HuH-7 (cell line): ENCODE data around the gene E2F4.

ENCODE experiments used
- DNase-seq: peaks from one replicate; pipeline ENCODE4 v3.0.0; 2011; ENCODE audit warnings: low spot score

E2F4 gene

DNA sequence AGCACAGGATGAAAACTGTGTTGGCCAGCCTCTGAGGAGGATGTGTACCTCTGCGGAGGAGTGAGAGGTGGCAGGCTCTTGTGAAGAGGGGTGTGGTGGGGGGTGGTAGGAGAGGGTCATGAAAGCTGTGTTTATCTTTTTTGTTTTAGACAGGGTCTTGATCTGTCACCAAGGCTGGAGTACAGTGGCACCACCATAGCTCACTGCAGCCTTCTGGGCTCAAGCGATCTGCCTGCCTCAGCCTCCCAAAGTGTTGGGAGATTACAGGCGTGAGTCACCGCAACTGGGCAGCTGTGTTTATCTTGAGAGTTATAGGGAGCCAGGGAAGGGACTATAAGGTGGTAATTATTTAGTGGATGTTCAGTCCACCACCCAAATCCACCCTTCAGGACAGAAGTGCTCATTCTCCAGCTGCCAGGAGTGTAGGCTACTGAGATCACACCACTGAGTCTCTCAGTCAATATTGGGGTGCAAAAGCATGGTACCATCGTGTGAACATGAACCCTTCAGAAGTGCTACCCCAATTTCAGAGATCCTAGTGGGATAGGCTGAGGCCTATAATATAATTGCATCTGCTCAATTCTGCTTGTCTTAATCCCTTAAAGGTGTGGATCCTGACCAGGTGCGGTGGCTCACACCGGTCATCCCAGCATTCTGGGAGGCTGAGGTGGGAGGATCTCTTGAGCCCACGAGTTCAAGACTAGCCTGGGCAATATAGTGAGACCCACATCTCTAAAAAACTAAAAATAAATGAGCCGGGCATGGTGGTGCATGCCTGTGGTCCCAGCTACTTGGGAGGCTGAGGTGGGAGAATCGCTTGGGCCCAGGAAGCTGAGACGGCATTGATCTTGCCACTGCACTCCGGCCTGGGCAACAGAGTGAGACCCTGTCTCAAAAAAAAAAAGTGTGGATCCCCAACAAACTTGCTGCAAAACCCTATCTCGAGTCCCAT lies 1.2 kb upstream of the E2F4 start:
- no peak for DNase-seq

DNA sequence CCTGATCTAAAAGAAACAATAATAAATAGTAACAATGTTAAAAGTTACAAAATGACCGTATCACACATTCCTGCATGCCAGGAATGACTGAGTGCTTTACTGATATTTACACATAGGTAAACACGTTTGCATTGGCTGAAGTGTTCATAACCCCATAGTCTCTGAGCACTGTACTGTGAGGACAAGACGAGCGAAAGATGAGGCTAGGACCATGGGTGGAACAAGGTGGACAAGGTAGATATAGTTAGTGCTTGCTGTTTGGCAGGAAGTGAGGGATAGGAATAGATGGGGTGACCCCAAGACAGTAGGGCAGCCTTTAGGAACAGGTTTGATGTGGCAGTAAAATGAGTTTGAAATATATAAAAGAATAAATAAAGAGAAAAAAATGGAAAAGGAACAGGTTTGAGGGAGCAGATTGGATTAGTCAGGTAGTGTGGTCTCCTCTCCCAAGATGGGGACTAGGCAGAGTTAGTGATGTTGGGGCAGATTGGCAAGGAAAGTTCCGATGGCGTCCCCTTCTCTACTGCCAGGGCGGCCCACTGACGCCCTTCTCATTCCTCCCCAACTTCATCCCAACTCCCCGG lies 452 bp upstream of the E2F4 start:
- DNase-seq, result no peak

DNA sequence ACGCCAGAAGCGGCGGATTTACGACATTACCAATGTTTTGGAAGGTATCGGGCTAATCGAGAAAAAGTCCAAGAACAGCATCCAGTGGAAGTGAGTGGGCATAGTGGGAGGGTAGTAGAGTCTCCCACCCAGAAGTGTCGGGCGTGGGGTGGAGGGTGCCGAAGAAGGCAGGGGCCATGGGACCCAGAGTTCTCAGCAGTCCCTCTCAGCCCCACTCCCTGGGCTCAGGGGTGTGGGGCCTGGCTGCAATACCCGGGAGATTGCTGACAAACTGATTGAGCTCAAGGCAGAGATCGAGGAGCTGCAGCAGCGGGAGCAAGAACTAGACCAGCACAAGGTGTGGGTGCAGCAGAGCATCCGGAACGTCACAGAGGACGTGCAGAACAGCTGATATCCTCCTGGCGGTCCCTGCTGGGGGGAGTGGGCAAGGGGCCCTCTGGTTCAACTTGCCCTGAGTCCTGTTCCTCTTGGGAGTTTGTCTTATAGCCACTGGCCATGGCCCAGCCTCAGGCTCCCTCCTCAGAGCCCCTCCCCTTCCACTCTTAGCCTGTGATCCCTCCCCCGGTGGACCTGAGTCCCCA lies 916 bp downstream of the E2F4 start:
- no peak for DNase-seq

DNA sequence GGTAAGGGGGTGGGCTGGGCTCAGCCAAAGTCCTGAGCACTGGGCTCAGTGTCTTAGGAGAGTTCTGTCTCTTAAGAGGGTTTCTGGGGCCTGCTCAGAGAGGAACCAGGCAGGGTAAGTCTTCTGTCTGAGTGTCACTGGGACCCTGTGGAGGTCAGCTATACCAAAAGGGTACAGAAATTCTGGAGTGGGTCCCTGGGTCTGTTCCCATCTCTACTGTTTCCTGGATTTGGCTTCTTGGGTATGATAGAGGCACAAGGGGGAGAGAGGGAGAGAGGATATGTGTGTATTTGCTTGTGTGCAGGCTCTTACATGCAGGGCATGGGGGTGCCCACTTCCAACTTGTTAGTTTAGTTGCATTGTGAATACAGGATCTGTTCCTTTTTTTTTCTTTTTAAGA lies 1.6 kb downstream of the E2F4 start:
- DNase-seq, result no peak

DNA sequence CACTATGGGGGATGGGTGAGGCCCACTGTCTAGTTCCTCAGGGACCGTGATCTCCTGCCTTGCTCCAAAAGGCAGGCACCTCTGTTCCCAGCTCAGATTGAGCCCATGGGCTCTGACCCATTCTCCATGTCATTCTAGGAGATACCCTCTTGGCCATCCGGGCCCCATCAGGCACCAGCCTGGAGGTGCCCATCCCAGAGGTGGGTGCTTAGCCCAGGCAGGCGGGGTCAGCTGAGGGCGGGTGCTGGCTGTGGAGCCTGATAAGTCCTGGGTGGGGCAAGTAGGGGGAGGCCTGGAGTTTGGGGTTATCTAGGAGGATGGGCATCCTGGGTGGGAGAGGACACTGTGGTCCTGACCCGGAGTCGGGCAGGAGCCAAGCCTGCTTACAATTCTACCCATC lies 2.3 kb downstream of the E2F4 start:
- no peak for DNase-seq

DNA sequence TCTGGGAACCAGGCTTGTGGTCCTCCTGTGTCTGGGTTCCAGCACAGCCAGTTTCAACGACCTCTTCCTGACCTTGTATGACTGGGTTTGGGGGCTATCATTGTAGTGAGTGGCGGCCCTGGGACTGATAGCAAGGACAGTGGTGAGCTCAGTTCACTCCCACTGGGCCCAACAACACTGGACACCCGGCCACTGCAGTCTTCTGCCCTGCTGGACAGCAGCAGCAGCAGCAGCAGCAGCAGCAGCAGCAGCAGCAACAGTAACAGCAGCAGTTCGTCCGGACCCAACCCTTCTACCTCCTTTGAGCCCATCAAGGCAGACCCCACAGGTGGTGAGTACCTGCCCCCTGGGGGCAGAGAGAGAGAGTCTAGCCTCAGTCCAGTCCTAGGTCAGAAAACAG lies 3.7 kb downstream of the E2F4 start:
- DNase-seq, result no peak

DNA sequence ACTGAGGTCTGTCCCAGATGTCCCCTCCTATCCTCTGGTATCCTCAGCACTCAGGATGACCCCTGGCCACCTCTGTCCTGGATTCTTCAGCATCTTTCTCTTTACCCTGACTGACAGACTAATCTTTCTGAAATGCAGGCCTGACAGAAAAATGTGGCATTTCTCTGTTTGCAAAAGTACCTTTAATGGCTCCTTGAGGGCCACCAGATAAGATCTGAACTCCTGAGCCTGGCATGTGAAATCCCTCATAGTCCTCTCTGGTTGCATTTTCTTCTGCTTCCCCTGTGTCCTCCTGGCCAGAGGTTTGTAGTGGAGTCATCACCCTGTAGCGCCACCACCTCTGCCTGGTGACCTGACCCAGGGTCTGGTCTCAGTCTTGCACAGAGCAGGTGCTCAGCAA lies 4.9 kb downstream of the E2F4 start:
- DNase-seq, result no peak

DNA sequence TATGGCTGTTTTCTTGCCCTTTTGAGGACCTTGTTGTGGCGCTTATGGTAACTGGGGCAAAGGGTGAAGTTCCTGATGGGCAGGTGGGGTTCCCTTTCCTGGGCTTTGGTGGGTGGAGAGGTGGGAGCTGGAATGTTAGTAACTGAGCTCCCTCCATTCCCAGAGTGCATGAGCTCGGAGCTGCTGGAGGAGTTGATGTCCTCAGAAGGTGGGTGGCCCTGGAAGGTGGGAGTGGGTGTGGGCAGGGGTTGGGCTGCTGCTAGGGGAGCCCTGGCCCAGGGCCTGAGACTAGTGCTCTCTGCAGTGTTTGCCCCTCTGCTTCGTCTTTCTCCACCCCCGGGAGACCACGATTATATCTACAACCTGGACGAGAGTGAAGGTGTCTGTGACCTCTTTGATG lies 5.7 kb downstream of the E2F4 start:
- DNase-seq, result no peak

DNA sequence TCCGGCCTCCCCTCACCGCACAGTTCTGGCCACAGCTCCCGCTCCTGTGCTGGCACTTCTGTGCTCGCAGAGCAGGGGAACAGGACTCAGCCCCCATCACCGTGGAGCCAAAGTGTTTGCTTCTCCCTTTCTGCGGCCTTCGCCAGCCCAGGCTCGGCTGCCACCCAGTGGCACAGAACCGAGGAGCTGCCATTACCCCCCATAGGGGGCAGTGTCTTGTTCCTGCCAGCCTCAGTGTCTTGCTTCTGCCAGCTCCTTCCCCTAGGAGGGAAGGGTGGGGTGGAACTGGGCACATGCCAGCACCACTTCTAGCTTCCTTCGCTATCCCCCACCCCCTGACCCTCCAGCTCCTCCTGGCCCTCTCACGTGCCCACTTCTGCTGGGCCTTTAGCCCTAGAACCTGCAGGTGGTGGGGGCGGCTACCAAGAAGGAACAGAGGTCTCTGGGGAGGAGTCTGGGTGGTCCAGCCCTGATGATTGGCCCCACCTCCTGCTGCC lies 6.3 kb downstream of the E2F4 start:
- DNase-seq, result no peak

DNA sequence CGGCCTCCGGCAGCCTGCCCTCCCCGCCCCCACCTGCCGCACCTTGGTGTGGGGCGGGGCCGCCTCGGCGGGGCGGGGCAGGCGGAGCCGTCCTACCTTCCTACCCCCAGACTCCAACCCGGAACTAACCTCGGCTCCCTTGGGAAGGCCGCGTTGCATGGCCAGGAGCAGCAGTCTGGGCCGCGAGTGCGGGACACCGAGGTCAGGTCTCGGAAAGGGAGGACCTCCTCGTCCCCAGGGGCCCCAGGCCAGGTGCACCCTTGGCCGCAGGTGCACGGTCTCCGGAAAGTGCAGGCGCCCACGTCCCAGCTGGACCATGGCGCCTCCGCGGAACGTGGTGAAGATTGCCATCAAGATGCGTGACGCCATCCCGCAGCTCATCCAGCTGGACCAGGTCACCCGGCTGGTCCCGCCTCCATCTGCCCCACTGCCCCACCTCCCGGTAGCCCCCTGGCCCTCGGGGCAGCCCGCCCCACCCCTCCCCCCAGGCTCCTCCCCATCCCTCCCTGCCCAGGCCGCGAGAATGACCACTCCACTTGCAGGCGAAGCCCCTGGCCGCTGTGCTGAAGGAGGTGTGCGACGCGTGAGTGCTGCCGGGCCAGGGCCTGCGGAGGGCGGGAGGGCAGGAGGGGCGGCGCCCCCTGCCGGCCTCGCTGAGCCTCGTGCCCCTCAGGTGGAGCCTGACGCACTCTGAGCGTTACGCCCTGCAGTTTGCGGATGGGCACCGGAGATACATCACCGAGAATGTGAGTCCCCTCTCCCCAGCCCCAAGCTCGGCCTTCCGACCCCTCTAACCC lies 7.3 kb downstream of the E2F4 start, which contains the start of gene ELMO3:
Gene ELMO3, plus strand, starts transcription at position 121 of the 797 bp plus-strand sequence. Its CDS starts 196 bp downstream, at position 317.
- no peak for DNase-seq

DNA sequence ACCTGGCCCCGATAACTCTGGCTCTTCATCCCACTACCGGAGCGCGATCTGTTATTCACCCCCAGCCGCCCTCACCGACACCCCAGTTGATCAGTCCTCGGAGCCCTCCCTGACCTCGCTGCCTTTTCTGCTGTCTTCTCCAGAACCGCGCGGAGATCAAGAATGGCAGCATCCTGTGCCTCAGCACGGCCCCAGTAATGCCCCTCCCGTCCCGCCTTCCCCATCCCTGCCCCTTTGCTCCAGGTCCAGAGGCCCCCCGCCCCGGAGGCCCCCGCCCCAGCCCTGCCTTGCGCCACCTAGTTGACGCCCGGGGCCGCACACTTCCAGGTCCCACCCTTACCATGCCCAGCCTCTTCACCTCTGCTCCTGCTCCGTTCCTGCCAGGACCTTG lies 7.8 kb downstream of the E2F4 start:
- DNase-seq, result no peak

DNA sequence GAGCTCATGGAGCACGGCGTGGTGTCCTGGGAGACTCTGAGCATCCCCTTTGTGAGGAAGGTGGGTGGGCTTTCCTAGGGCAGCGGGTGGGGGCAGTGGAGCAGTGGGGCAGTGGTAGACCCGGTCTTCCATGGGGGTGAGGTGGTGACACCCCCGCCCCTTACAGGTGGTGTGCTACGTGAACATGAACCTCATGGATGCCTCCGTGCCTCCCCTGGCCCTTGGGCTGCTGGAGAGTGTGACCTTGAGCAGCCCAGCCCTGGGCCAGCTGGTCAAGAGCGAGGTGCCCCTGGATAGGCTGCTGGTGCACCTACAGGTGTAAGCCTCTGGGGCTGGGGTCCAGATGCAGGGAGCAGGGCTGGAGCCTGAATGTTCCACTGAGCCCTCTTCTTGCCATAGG lies 8.5 kb downstream of the E2F4 start:
- DNase-seq, result no peak

DNA sequence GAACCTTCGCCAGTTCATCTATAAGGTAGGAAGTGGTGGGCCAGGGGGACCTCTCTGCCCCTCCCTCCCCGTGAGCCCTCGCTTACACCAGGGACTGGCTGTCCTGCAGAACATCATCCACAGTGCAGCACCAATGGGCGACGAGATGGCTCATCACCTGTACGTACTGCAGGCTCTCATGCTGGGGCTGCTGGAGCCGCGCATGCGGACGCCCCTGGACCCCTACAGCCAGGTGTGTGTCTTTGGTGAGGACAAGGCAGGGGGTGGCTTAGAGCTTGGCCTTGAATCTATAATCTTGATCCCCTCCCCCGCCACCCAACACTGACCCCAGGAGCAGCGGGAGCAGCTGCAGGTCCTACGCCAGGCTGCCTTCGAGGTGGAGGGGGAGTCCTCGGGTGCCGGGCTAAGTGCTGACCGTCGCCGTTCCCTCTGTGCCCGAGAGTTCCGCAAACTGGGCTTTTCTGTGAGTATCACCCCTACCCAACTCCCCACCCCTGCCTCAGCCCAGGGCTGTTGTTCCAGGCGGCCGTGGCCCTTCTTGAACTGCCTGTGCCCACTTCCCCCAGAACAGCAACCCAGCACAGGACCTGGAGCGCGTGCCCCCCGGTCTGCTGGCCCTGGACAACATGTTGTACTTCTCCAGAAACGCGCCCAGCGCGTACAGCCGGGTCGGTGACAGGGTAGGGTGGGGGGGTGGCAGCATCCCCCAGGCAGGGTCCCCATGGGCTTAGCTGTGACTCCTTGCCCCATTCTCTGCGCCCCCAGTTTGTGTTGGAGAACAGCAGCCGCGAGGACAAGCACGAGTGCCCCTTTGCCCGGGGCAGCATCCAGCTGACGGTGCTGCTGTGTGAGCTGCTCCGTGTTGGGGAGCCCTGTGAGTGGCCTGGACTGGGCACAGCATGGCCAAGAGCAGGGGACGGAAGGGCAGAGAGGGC lies 9.7 kb downstream of the E2F4 start:
- no peak for DNase-seq

DNA sequence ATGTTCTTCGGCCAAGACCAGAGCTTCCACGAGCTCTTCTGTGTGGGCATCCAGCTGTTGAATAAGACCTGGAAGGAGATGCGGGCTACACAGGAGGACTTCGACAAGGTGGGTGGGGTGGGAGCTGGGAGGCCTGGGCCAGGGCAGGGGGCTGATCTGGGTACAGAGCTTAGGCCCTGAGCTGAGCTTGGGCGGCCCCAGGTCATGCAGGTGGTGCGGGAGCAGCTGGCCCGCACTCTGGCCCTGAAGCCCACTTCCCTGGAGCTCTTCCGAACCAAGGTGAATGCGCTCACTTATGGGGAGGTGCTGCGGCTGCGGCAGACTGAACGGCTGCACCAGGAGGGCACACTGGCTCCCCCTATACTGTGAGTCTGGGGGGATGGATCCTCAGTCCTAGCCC lies 10.5 kb downstream of the E2F4 start:
- DNase-seq, result no peak

DNA sequence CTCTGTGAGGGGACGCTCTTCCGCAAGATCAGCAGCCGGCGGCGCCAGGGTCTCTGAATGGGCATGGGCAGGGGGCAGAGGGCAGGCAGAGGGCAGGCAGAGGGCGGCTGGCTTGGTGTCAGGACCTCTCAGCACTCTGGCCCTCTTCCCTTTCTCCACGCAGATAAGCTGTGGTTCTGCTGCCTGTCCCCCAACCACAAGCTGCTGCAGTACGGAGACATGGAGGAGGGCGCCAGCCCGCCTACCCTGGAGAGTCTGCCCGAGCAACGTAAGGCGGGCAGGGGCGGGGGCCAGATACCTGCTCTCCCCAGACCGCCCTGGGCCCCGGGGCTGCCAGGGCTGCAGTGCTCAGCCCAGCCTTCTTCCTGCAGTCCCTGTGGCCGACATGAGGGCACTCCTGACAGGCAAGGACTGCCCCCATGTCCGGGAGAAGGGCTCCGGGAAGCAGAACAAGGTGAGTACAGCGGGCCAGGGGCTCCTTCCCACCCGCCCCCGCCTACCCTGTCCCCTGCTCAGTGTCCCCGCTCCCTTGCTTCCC lies 11.1 kb downstream of the E2F4 start:
- no peak for DNase-seq

DNA sequence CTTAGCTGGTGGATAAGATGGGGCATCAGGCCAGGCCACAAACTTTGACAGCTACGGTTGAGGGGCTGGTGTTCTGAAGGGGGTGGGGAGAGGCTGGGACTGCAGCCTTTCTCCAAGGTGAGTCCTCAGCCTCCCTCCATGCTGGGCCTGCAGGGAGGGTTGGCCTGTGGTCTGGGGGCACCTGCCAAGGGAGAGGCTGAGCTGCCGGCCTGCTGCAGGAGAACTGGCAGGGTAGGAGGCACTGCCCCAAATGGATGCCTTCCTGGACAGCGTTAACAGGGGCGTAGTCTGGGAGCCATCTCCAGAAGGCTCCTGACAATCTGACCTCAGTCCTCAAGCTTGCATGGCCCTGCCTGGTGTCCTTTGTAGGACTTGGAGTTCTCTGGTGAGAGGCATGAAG lies 12.1 kb downstream of the E2F4 start:
- DNase-seq, result no peak

DNA sequence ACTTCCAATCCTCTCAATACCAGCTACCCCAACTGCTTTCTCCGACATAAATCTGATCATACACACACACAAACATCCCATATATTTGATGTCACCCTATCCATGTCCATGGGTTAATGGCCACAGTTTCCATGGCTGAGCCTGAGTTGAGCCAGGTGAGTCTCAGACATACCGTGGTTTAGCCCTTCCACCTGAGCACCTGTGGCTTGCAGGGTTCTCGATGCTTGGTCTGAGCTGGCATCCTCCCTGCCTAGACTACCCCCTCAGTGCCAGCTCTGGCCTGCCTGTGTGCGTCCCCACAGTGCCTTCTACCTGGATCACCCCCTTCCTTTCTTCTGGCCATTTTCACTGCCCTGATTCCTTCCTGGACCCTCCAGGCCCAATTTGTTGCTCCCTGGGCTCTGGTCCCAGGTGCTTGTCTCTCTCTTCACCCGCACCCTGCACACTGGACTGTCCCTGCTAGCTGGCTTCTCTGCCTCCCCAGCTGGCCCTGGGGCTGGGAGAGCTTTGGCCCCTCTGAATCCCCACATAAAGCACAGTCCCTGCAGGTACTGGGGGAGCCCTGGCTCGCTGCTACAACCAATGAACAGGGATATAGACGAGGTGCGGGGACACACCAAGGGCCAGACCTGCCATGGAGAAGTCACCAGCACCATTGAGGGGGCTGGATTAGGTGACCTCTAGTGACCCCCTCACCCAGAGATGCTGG lies 14.3 kb downstream of the E2F4 start:
- DNase-seq, result no peak

DNA sequence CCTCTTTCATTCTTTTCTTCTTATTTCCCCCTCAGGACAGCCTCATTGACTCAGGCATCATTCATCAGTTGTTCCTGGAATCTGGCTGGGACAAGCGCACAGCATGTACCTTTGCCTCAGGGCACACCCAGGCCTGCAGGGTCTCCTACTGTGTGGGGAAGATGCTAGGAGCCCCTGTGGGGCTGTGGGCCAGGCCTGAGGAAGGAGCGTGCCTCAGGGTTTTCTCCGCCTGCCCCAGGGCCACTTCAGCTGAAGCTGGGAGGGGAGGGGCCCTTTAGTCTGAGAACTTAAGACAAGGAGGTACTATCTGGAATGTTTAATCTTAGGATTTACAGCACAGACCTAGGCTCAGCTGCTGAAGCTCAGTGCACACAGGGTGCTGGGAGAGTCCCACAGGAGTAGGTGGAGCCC lies 14.9 kb downstream of the E2F4 start:
- DNase-seq, result no peak

DNA sequence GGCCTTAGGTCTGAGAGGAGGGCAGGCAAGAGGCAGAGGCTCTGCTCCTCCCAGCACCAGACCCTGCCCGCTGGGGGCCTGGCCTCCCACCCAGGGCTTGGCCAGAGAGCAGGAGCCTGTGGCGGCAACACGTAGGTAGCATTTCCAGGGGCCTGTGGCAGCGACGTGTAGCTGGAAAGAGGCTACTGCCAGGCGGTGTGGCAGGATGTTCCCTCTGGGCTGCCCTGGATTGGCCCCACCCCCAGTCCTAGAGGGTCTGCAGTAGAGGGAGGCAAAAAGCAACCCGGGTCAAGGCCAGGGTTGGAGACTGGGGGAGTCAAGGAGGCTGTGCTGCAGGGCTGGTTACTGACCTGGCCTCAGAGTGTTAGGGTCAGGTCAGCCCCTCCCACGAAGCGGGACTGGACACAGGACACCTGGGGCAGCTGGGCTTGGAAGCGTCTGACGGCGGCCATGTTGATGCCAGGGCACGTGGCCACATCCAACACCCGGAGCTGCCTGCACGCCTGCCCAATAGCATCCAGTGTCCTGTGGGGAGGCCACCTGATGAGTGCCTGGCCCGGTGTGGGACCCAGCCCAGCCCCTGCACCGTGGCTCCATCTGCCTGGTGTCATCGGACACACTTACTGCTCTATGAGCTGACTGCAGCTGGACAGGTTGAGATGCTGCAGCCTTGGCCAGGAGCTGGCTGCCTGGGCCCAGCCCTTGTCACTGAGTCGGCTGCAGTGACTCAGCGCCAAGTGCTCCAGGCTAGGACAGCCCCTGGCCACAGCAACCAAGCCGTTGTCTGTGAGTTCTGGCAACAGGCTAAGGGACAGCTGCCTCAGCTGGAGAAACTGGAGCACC lies 15.5 kb downstream of the E2F4 start:
- no peak for DNase-seq
